Karpas-422 (cell line): Measurements from ENCODE around the gene LMAN2L. TPM values are rescaled to one million over a fixed set of nuclear protein-coding genes. Genes with fewer than 3 reads are reported as not detected.

Experiments used
- DNase-seq: peaks from one replicate; pipeline ENCODE4 v3.0.0-alpha.2; 2015
- H2AFZ ChIP-seq: fragments of 200-600 bp; sonication (generic); 2 replicates; pipeline ENCODE4 v1.6.1; 2014; ENCODE audit warnings: antibody characterized with exemption, low read length, mixed read lengths
- H3K27ac ChIP-seq: fragments of 200-600 bp; sonication (generic); 2 replicates; pipeline ENCODE4 v1.5.1; 2014; ENCODE audit warnings: mild to moderate bottlenecking, low read length, moderate library complexity
- H3K27me3 ChIP-seq: fragments of 200-600 bp; sonication (generic); 2 replicates; pipeline ENCODE4 v1.6.1; 2014; ENCODE audit warnings: low read length, mixed read lengths
- H3K36me3 ChIP-seq: fragments of 200-600 bp; sonication (generic); 2 replicates; pipeline ENCODE4 v1.6.1; 2014; ENCODE audit warnings: low read length, mixed read lengths; ENCODE audit not compliant: insufficient read depth
- H3K4me1 ChIP-seq: fragments of 200-600 bp; sonication (generic); 2 replicates; pipeline ENCODE4 v1.6.1; 2014; ENCODE audit warnings: mild to moderate bottlenecking, low read length, mixed read lengths
- H3K4me2 ChIP-seq: fragments of 200-600 bp; sonication (generic); 2 replicates; pipeline ENCODE4 v1.6.1; 2014; ENCODE audit warnings: low read length, low read depth, mild to moderate bottlenecking; ENCODE audit not compliant: poor library complexity, severe bottlenecking
- H3K4me3 ChIP-seq: fragments of 200-600 bp; sonication (generic); 2 replicates; pipeline ENCODE4 v1.5.1; 2014; ENCODE audit warnings: mild to moderate bottlenecking, antibody characterized with exemption, low read length, mixed read lengths
- H3K79me2 ChIP-seq: fragments of 200-600 bp; sonication (generic); 2 replicates; pipeline ENCODE4 v1.6.1; 2014; ENCODE audit warnings: mild to moderate bottlenecking, low read length, mixed read lengths
- H3K9ac ChIP-seq: fragments of 200-600 bp; sonication (generic); 2 replicates; pipeline ENCODE4 v1.6.0; 2014; ENCODE audit warnings: low read length
- H3K9me2 ChIP-seq: fragments of 200-600 bp; sonication (generic), shearing (Covaris generic); replicated peaks from 2 replicates; pipeline ENCODE4 v1.6.0; 2014; ENCODE audit warnings: mild to moderate bottlenecking, low read length, moderate library complexity; ENCODE audit not compliant: insufficient read depth
- H3K9me3 ChIP-seq: fragments of 300-700, 200-600 bp; sonication (generic); 2 replicates; pipeline ENCODE4 v1.6.1; 2014; ENCODE audit warnings: low read length, mixed read lengths
- H4K20me1 ChIP-seq: fragments of 200-600 bp; sonication (generic); 2 replicates; pipeline ENCODE4 v1.6.1; 2014; ENCODE audit warnings: mild to moderate bottlenecking, antibody characterized with exemption, low read length, low read depth; ENCODE audit not compliant: insufficient read depth
- total RNA-seq: library from RNA; depleted of rRNA; stranded (reverse); fragments of >200 nt; shearing (Covaris generic); gene quantifications from 2 replicates; pipeline ENCODE4 v1.2.3, GENCODE V29; 2014; ENCODE audit warnings: low replicate concordance

LMAN2L gene
- total RNA-seq, 1 experiment from 2014 or later, result 6.3 TPM

DNA sequence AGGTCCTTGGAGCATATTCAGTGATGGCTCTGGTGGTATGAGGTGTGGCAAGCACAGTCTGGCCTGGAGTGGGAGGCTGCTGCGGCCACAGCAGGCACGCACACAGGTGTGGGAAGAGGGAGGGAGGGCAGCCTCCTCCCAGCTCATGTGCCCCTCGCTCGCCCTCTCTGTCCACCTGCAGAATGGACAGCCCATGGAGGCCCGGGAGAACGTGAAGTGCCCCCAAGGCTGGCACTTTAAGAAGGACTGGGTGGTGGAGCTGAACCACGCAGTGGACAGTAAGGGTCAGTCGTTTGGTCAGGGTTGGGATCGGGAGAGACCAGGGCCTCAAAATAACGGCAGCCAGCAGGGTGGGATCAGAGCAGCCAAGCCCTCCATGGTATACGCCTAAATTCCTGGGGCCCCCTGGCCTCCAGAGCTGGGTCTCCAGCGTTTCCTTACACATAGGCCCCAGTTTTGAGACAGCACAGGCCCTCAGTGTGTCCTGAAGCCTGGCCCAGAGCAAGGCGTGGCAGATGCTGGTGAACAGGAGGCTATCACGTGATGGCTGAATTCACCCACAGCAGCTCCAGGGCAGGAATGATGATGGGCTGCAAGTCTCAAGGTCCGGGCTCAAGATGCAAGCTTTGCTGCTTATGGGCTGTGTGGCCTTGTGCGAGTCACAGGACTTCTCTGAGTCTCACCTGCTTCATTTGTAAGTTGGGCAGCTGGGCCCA, 49.4 kb downstream of the LMAN2L start:
- no peak for DNase-seq
- no peak overlapping the region for H3K9ac ChIP-seq
- H2AFZ ChIP-seq, result no peak overlapping the region
- H4K20me1 ChIP-seq, result no peaks in the 10 kb centered on the region
- no peak overlapping the region for H3K4me3 ChIP-seq
- no peak overlapping the region for H3K4me2 ChIP-seq
- no peaks in the 10 kb centered on the region for H3K9me3 ChIP-seq
- no peaks in the 10 kb centered on the region for H3K36me3 ChIP-seq
- H3K27ac ChIP-seq, result no peak overlapping the region
- H3K79me2 ChIP-seq, result no peaks in the 10 kb centered on the region
- H3K4me1 ChIP-seq, result no peaks in the 10 kb centered on the region
- no peaks in the 10 kb centered on the region for H3K9me2 ChIP-seq
- H3K27me3 ChIP-seq, result no peaks in the 10 kb centered on the region

DNA sequence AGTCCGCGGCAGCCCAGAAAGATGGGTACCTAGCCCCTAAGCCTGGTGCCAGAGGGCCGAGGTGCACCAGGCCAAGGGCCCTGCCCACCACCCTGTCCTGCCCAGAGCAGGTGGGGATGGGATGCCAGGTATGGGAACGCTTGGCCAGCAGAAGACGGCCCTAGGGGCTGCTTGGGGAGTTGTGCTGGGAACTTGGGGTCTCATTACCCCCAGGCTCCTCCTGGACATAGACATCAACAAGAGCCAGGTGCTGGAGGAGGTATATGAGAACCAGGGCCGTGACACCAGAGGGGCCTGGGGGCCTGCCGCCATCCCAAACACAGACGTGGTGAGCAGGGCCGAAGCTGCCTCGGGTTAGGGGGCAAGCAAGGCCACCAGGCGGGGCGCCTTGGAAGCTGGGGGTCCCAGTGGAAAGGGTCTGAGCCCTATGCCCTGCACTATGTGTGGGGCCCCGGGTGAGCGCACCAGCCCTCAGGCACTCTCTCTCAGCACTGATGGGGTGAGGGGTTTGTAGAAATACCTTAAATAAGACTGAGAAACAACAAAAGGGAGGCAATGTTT, 50.4 kb downstream of the LMAN2L start:
- Histone ChIP-seq H3K79me2 (no peaks in the 10 kb centered on the region), H3K27ac (no peak overlapping the region), H3K9me3 (no peaks in the 10 kb centered on the region), H3K9ac (no peak overlapping the region), H3K9me2 (no peaks in the 10 kb centered on the region), H2AFZ (no peak overlapping the region), H3K4me3 (no peak overlapping the region), H4K20me1 (no peaks in the 10 kb centered on the region), H3K4me2 (no peak overlapping the region), H3K36me3 (no peaks in the 10 kb centered on the region), H3K4me1 (no peaks in the 10 kb centered on the region), H3K27me3 (no peaks in the 10 kb centered on the region)
- DNase-seq, result no peak

DNA sequence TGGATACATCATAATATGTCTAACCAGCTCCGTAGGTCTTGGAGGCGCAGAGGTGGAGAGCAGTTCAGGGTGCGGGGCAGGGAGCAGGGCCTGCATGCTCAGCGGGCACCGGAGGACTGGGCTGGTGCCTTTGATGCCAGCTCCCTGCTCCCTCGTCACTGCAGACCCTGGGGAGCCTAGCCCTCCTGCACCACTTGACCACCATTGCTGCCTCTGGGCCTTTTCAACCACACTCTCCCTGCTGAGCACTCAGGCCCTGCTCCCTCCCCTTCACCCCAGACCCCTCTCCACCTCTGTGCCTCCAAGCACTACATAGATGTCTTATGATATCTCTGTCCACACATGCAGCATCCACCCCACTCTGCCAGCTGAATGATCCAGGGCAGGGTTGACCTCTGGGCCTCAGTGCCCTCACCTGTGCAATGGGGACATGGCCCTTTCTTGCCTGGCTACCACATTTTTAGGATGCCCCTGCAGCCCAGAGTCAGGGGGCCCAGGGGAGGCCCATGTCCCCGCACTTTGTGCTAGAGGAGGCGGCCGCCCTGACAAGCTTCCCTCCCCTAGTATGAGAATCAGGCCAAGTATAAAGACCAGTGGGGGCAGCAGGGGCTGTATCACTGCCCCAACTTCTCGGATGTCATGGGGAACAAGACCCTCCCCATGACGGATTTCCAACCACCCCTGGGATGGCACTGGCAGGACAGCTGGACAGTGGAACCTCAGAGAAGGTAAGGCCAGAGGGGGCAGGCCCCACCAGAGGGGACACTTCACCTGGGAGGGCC, 51.0 kb downstream of the LMAN2L start:
- Histone ChIP-seq H3K27me3 (no peaks in the 10 kb centered on the region), H3K27ac (no peak overlapping the region), H3K4me1 (no peaks in the 10 kb centered on the region), H3K4me3 (no peak overlapping the region), H2AFZ (no peak overlapping the region), H3K4me2 (no peak overlapping the region), H3K36me3 (no peaks in the 10 kb centered on the region), H4K20me1 (no peaks in the 10 kb centered on the region), H3K79me2 (no peaks in the 10 kb centered on the region), H3K9ac (no peak overlapping the region), H3K9me2 (no peaks in the 10 kb centered on the region), H3K9me3 (no peaks in the 10 kb centered on the region)
- no peak for DNase-seq

DNA sequence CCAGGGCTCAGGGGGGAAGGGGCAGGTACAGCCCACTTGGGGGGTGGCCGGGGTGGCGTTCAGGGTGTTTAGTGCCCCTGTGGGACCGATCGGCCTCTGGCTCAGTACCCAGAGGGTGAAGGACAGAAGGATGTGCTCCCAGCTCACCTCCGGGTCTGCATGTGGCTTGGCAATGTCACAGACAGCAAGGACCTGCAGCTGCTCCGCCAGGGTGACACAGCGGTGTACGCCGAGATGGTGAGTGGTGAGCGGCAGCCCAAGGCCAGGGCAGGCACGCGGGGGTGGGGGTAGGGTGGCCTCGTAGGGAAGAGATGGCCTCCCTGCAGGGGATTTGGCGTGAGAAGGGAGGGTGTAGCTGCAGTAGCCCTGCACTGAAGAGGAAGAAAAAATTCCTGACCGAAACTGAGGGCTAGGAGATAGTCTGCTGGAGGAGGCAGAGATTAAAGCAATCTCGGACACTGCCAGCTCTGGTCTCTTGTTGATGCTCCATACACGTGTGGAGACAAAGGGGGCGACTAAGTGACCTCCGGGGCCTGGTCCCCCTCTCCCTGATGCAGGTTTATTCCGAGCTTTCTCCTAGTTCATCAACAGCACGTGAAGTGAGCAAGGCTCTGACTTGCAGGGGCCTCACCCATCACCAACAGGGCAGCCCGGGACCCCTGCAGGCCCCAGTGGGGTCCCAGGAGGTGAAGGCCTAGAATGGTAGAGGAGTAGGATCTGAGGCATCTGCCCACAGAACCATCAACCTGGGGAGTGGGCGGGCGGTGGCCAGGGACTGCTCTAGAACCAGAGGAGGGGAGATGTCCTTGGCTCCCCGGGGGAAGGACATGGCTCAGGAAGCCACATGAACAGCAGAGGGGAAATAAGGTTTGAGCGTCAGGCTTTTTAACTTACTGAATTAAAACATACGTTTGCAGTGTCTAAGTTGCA, 51.9 kb downstream of the LMAN2L start:
- Histone ChIP-seq H2AFZ (no peak overlapping the region), H3K9me2 (no peaks in the 10 kb centered on the region), H3K9me3 (no peaks in the 10 kb centered on the region), H3K4me1 (no peaks in the 10 kb centered on the region), H4K20me1 (no peaks in the 10 kb centered on the region), H3K4me3 (no peak overlapping the region), H3K27ac (no peak overlapping the region), H3K27me3 (no peaks in the 10 kb centered on the region), H3K9ac (no peak overlapping the region), H3K36me3 (no peaks in the 10 kb centered on the region), H3K79me2 (no peaks in the 10 kb centered on the region), H3K4me2 (no peak overlapping the region)
- no peak for DNase-seq

DNA sequence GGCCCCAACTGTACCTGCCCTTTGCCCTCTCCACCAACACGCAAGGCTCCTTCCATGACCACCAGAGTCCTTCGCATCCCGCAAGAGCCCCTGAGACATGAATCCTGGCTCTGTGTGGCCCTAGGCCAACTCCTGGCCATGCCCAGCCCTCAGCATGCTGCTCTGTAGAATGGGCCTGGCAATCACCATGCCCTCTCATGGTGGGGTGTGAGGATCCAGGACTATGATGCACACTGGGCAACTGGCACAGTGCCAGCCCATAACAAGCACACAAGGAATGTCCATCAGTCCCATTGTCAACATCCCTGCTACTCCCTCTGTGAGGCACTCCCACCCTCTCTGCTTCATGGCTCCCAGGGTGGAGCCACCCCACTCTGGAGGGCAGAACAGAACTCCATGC, 52.6 kb downstream of the LMAN2L start:
- no peak for DNase-seq
- Histone ChIP-seq H3K9me2 (no peaks in the 10 kb centered on the region), H3K79me2 (no peaks in the 10 kb centered on the region), H3K36me3 (no peaks in the 10 kb centered on the region), H3K9me3 (no peaks in the 10 kb centered on the region), H4K20me1 (no peaks in the 10 kb centered on the region), H2AFZ (no peak overlapping the region), H3K4me2 (no peak overlapping the region), H3K27ac (no peak overlapping the region), H3K27me3 (no peaks in the 10 kb centered on the region), H3K9ac (no peak overlapping the region), H3K4me3 (no peak overlapping the region), H3K4me1 (no peaks in the 10 kb centered on the region)

DNA sequence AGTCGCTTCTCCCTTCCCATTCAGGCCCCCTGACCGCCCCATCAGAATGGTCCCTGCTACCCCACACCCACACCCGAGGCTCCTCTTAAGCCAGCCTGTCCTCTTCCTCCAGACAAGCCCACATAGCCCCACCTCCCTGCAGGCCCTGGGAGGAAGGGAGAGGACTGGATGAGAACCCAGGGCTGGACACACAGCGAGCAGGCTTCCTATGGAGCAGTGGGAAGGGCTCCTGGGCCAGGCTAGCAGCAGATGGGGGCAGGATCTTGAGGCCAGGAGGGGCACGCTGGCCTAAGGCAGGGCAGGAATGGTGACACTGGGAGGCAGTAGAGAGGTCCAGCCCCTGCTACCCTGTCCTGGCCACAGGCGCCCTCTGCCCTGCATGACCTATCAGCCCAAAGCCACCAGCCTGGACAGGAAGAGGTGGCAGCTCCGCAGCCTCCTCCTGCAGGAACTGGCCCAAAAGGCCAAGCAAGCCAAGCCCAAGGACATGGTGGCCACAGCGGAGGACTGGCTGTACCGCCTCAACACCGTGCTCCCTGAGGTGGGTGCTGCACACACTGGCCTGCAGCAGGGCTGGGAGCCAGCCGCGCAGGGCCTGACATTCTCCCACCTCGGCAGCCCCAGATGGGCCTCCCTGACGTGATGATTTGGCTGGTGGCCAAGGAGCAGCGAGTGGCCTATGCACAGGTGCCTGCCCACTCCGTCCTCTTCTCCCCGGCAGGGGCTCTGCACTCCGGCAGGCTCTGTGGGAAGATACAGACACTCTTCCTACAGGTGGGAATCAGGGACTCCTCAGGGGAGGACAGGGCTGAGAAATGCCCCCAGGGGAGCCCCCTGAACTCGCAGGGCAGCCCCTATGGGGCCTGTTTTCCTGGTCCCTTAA, 54.0 kb downstream of the LMAN2L start:
- Histone ChIP-seq H3K9me3 (no peaks in the 10 kb centered on the region), H3K9ac (no peak overlapping the region), H3K27me3 (no peaks in the 10 kb centered on the region)

DNA sequence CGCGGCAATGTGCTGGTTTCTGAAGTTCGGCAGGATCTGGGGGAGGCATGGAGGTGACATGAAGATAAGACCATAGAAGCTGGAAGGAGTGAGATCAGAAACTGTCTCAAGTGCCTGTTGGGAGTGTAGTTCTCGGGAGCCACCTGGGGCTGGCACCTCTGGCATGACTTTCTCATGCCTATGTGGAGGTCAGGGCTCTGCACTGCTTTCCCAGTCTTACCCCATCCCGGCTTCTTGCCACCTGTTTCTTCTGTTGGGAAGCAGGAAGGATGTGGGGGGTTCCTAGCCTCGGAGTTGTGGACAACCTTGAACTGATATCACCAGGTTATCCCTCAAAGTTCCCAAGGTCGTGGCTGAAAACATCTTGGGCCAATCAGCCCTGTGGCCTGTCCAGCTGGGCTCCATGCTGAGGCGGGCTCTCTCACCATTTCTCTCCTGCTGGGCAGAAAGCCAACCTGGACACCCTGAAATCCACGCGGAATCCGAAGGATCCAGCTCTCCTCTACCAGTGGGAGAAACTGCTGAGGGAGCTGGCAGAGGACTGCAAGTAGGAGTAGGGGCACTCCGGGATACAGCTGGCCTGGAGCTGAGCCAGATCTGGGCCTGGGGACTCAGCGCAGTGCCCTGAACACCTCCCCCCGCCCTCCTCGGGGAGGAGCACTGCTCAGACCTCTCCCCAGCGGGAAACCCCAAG, 54.8 kb downstream of the LMAN2L start:
- no peak overlapping the region for H2AFZ ChIP-seq
- no peaks in the 10 kb centered on the region for H3K9me2 ChIP-seq
- no peaks in the 10 kb centered on the region for H3K36me3 ChIP-seq
- no peaks in the 10 kb centered on the region for H3K4me1 ChIP-seq
- H3K27me3 ChIP-seq, result no peaks in the 10 kb centered on the region
- no peaks in the 10 kb centered on the region for H3K9me3 ChIP-seq
- no peaks in the 10 kb centered on the region for H4K20me1 ChIP-seq
- H3K79me2 ChIP-seq, result no peaks in the 10 kb centered on the region
- H3K4me2 ChIP-seq, result no peak overlapping the region
- DNase-seq, result no peak
- no peak overlapping the region for H3K4me3 ChIP-seq
- no peak overlapping the region for H3K9ac ChIP-seq
- H3K27ac ChIP-seq, result no peak overlapping the region

More for the DNA sequence above, 54.0 kb downstream of the LMAN2L start:
- Histone ChIP-seq H3K9me2 (no peaks in the 10 kb centered on the region), H3K27ac (no peak overlapping the region), H3K79me2 (no peaks in the 10 kb centered on the region), H2AFZ (no peak overlapping the region), H3K36me3 (no peaks in the 10 kb centered on the region), H3K4me2 (no peak overlapping the region), H4K20me1 (no peaks in the 10 kb centered on the region), H3K4me1 (no peaks in the 10 kb centered on the region), H3K4me3 (no peak overlapping the region)
- DNase-seq, result no peak
